HUES6 (cell line): ENCODE results near the gene ZNF398.

ENCODE experiments used
- H3K27ac ChIP-seq: 2 replicates; pipeline ENCODE4 v1.7.0; 2013; ENCODE audit warnings: low read depth, mild to moderate bottlenecking, low read length, inconsistent platforms
- H3K27me3 ChIP-seq: 2 replicates; pipeline ENCODE4 v1.6.1; 2013; ENCODE audit warnings: low read length; ENCODE audit not compliant: control insufficient read depth, insufficient read depth
- H3K36me3 ChIP-seq: 2 replicates; pipeline ENCODE4 v1.6.1; 2013; ENCODE audit warnings: low read length; ENCODE audit not compliant: control insufficient read depth, insufficient read depth
- H3K4me1 ChIP-seq: 2 replicates; pipeline ENCODE4 v1.6.1; 2013; ENCODE audit warnings: low read length; ENCODE audit not compliant: control insufficient read depth, insufficient read depth
- H3K4me3 ChIP-seq: 2 replicates; pipeline ENCODE4 v1.5.1; 2013; ENCODE audit warnings: low read depth, low read length
- H3K9ac ChIP-seq: one replicate; pipeline ENCODE4 v1.6.1; 2013; ENCODE audit warnings: mild to moderate bottlenecking, low read length
- H3K9me3 ChIP-seq: 2 replicates; pipeline ENCODE4 v1.6.1; 2013; ENCODE audit warnings: low read depth, low read length; ENCODE audit not compliant: control insufficient read depth, insufficient read depth

Gene ZNF398

DNA sequence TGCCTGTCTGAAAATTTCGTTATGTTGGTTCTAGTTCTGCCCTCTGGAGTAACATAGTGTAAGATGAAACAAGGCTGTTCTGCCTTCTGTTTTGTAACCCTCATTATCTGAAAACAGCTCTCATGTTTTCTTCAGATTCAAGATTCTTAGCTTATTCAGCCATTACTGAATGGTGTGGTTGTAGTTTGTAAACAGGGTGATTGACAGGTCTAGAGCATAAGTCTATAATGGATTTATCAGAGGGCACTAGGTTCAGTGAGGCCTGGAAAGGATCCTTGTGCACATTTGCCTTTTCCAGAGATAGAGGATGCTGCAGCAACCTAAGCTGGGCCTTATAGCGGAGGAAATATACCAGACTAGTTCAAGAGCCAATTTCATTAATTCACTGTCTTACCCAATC, 6.1 kb downstream of the ZNF398 start:
- Histone ChIP-seq H3K27ac (no peak overlapping the region), H3K36me3 (peaks cover 66% of the 10 kb centered on the region)

DNA sequence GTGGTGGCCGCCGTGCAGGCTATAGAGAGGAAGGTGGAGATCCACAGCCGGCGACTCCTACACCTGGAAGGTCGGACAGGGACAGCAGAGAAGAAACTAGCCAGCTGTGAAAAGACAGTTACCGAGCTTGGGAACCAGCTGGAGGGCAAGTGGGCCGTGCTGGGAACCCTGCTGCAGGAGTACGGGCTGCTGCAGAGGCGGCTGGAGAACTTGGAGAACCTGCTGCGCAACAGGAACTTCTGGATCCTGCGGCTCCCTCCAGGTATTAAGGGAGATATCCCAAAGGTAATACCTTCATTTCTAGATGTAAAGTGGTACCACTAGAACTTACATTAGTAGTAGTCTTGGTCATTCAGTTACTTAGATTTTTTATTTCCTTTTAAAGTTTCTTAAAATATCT, 6.8 kb downstream of the ZNF398 start:
- H3K4me1 ChIP-seq = peaks cover 17% of the 10 kb centered on the region
- no peaks in the 10 kb centered on the region for H3K9me3 ChIP-seq
- H3K9ac ChIP-seq = no peak overlapping the region
- H3K4me3 ChIP-seq = no peak overlapping the region
- H3K36me3 ChIP-seq = peaks cover 72% of the 10 kb centered on the region
- no peak overlapping the region for H3K27ac ChIP-seq
- no peaks in the 10 kb centered on the region for H3K27me3 ChIP-seq

More for the DNA sequence above, 6.1 kb downstream of the ZNF398 start:
- Histone ChIP-seq H3K9ac (no peak overlapping the region), H3K9me3 (no peaks in the 10 kb centered on the region), H3K4me3 (no peak overlapping the region), H3K27me3 (no peaks in the 10 kb centered on the region), H3K4me1 (peaks cover 17% of the 10 kb centered on the region)

DNA sequence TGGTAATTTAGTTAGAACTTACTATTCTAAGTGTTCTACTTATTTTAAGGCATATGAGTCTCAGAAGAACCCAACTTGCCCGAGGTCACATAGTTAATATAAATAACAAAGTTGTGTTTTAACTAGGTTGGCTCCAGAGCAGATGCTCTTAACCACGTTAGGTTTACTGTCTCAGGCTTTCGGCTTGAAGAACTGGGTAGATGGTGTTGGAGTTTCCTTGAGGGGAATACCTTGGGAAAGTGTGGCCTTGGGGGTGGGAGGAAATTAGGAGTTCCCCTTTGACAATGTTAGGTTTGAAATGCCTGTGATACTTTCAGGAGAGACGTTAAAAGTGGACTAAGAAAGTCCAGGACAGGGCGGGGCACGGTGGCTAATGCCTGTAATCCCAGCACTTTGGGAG, 9.6 kb downstream of the ZNF398 start:
- H3K27me3 ChIP-seq = no peaks in the 10 kb centered on the region
- H3K27ac ChIP-seq = no peak overlapping the region
- H3K9ac ChIP-seq = no peak overlapping the region
- no peaks in the 10 kb centered on the region for H3K9me3 ChIP-seq
- H3K4me3 ChIP-seq = no peak overlapping the region
- H3K36me3 ChIP-seq = peaks cover 83% of the 10 kb centered on the region
- no peaks in the 10 kb centered on the region for H3K4me1 ChIP-seq

DNA sequence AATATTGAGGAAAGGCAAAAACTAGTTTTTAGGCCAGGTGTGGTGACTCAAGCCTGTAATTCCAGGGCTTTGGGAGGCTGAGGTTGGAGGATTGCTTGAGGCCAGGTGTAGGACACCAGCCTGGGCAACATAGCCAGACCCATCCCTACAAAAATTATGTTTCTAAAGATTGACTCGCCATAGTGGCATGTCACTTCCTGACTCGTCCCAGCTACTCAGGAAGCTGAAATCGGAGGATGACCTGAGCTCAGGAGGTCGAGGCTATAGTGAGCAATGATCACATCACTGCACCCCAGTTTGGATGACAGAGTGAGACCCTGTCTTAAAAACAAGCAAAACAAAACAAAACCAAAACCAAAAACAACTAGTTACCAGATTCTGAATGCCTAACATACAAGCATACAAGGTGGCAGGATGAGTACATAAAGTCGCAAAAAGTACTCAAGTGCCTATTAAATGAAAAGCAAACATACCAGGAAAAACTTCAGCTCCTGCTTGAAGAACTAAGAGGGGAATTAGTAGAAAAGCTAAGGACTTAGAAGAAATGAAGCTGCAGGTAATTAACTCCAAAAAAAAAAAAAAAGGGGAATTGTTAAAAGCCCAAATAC, 14.1 kb downstream of the ZNF398 start:
- no peak overlapping the region for H3K27ac ChIP-seq
- peaks cover 83% of the 10 kb centered on the region for H3K36me3 ChIP-seq

GRCh38 chr7:149166142-149166541, 18.9 kb downstream of the ZNF398 start:
- Histone ChIP-seq H3K4me1 (no peaks in the 10 kb centered on the region), H3K27ac (no peak overlapping the region), H3K36me3 (peaks cover 89% of the 10 kb centered on the region), H3K9ac (no peak overlapping the region), H3K4me3 (no peak overlapping the region), H3K9me3 (no peaks in the 10 kb centered on the region), H3K27me3 (no peaks in the 10 kb centered on the region)

More for the DNA sequence above, 14.1 kb downstream of the ZNF398 start:
- Histone ChIP-seq H3K9ac (no peak overlapping the region), H3K4me1 (no peaks in the 10 kb centered on the region), H3K4me3 (no peak overlapping the region), H3K9me3 (no peaks in the 10 kb centered on the region), H3K27me3 (no peaks in the 10 kb centered on the region)

GRCh38 chr7:149166630-149167352, 19.5 kb downstream of the ZNF398 start:
- H3K36me3 ChIP-seq = peaks cover 89% of the 10 kb centered on the region

DNA sequence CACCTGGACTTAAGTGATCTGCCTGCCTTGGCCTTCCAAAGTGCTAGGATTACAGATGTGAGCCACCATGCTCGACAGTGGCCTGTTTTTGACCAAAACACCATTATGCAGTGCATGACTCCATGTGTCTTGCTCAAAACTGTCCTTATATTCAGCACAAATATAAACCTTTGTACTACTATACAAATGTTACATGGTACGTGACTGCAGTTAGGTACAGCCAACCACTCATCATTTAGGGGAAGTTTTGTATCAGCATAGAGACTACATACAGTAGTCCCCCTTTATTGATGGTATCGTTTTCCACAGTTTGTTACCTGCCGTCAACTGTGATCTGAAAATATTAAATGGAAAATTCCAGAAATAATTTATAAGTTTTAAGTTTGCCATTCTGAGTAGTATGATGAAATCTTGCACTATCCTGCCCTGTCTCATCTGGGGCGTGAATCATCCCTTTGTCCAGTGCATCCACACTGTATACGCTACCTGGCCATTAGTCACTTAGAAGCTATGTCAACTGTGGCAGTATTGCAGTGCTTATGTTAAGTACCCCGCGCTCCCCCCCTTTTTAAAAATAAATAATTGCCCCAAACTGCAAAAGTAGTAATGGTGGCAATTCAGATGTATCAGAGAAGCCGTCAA, 24.8 kb downstream of the ZNF398 start:
- H3K9me3 ChIP-seq = no peaks in the 10 kb centered on the region
- no peaks in the 10 kb centered on the region for H3K4me1 ChIP-seq
- no peak overlapping the region for H3K27ac ChIP-seq
- H3K36me3 ChIP-seq = peaks cover 96% of the 10 kb centered on the region
- H3K27me3 ChIP-seq = no peaks in the 10 kb centered on the region
- H3K4me3 ChIP-seq = no peak overlapping the region
- H3K9ac ChIP-seq = no peak overlapping the region

More at GRCh38 chr7:149166630-149167352, 19.5 kb downstream of the ZNF398 start:
- Histone ChIP-seq H3K4me1 (no peaks in the 10 kb centered on the region), H3K9me3 (no peaks in the 10 kb centered on the region), H3K27me3 (no peaks in the 10 kb centered on the region), H3K4me3 (no peak overlapping the region), H3K9ac (no peak overlapping the region), H3K27ac (no peak overlapping the region)

DNA sequence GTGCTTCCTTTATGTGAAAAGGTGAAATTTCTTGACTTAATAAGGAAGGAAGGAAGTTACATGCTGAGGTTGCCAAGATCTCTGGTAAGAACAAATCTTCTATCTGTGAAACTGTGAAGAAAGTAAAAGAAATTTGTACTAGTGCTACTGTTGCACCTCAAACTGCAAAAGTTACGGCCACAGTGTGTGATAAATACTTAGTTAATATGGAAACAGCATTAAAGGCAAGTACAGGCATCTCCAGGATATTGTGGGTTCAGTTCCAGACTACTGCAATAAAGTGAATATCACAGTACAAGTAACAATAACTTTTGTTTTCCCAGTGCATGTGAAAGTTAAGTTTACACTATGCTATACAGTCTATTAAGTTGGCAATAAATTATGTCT, 25.3 kb downstream of the ZNF398 start:
- H3K36me3 ChIP-seq = peaks cover 96% of the 10 kb centered on the region
- H3K9ac ChIP-seq = no peak overlapping the region
- H3K9me3 ChIP-seq = no peaks in the 10 kb centered on the region
- H3K27me3 ChIP-seq = no peaks in the 10 kb centered on the region
- no peak overlapping the region for H3K27ac ChIP-seq
- no peaks in the 10 kb centered on the region for H3K4me1 ChIP-seq
- H3K4me3 ChIP-seq = no peak overlapping the region

DNA sequence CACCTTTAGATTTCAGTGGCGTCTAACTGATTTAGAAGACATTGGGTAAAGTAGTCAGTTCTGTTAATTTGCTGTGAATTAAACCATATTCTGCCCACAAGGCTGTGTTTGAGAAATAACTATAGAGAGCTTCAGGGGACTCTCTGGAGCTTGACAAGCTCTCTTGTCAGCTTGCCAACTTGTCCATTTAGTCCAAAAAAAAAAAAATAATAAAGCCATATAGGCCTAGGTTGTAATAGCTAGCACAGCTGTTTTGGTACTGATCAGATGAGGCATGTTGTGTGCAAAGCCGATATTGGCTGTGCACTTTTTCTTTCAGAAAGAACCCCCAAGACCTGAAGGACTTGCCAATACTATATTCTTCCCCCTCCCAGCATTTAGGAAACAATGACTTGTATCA, 27.9 kb downstream of the ZNF398 start:
- no peaks in the 10 kb centered on the region for H3K9me3 ChIP-seq
- no peaks in the 10 kb centered on the region for H3K4me1 ChIP-seq
- no peak overlapping the region for H3K27ac ChIP-seq
- no peak overlapping the region for H3K9ac ChIP-seq
- H3K4me3 ChIP-seq = no peak overlapping the region
- H3K27me3 ChIP-seq = no peaks in the 10 kb centered on the region
- H3K36me3 ChIP-seq = peaks cover 96% of the 10 kb centered on the region

GRCh38 chr7:149179241-149179640, 32.0 kb downstream of the ZNF398 start:
- no peak overlapping the region for H3K9ac ChIP-seq
- peaks cover 85% of the 10 kb centered on the region for H3K36me3 ChIP-seq
- H3K4me1 ChIP-seq = no peaks in the 10 kb centered on the region
- H3K4me3 ChIP-seq = no peak overlapping the region
- no peaks in the 10 kb centered on the region for H3K9me3 ChIP-seq
- H3K27ac ChIP-seq = no peak overlapping the region
- no peaks in the 10 kb centered on the region for H3K27me3 ChIP-seq

GRCh38 chr7:149180722-149181449, 33.6 kb downstream of the ZNF398 start:
- H3K36me3 ChIP-seq = peaks cover 69% of the 10 kb centered on the region

More at GRCh38 chr7:149180722-149181449, 33.6 kb downstream of the ZNF398 start:
- no peak overlapping the region for H3K9ac ChIP-seq
- no peaks in the 10 kb centered on the region for H3K9me3 ChIP-seq
- no peak overlapping the region for H3K4me3 ChIP-seq
- no peaks in the 10 kb centered on the region for H3K27me3 ChIP-seq
- no peaks in the 10 kb centered on the region for H3K4me1 ChIP-seq
- H3K27ac ChIP-seq = no peak overlapping the region
